GM12878 (cell line): Measurements from ENCODE around the gene ATP12A. TPM values are rescaled to one million over a fixed set of nuclear protein-coding genes. Genes with fewer than 3 reads are reported as not detected.

Experiments used
- ATAC-seq: fragments of 200-7000 bp; cut with Tn5 transposase; 3 replicates; pipeline ENCODE4 v1.9.1; 2020; ENCODE audit warnings: mild to moderate bottlenecking, moderate library complexity
- BruUV-seq: library from RNA; stranded (reverse); fragments of 400-500 nt; replicated peaks from 2 replicates; lab custom pipeline; 2021; lab: Mats Ljungman, UMichigan
- CTCF ChIA-PET: fragments of 300-600 bp; sonication (Branson Sonifier 250); formaldehyde crosslinking; extraction: SDS; loops from one replicate; lab custom pipeline; 2021; ENCODE audit warnings: inconsistent platforms; lab: Yijun Ruan, JAX
- POLR2A ChIA-PET: fragments of 350-600 bp; formaldehyde crosslinking; extraction: SDS; loops from one replicate; lab custom pipeline; 2021; ENCODE audit warnings: inconsistent platforms; lab: Charles Lee
- RAD21 ChIA-PET: fragments of 300-600 bp; sonication (Branson Sonifier 250); formaldehyde crosslinking; loops from one replicate; lab custom pipeline; 2023; ENCODE audit warnings: antibody characterized with exemption; ENCODE audit not compliant: unreplicated experiment; lab: Charles Lee
- SMC1A ChIA-PET: fragments of 300-600 bp; sonication (Branson Sonifier 250); formaldehyde crosslinking; loops from one replicate; lab custom pipeline; 2023; ENCODE audit not compliant: unreplicated experiment, uncharacterized antibody; lab: Charles Lee
- DNase-seq: peaks from one replicate; pipeline ENCODE4 v3.0.0-alpha.2; 2011; ENCODE audit warnings: low read depth, low spot score
- FAIRE-seq: peaks from 3 replicates; lab custom pipeline; 2011; peaks lifted over from hg19 to GRCh38; lab: Jason Lieb, UNC
- H2AFZ ChIP-seq: 2 replicates; pipeline ENCODE4 v1.6.0; 2011; ENCODE audit warnings: low read depth, low read length, control low read depth; ENCODE audit not compliant: control insufficient read depth
- H3K27ac ChIP-seq: 2 replicates; pipeline ENCODE4 v1.5.1; 2011; ENCODE audit warnings: control low read depth; ENCODE audit not compliant: control insufficient read depth, insufficient read depth
- H3K27me3 ChIP-seq, 2 experiments: replicated peaks in 1 of 2; 2 replicates each; pipeline versions ENCODE4 v1.6.0 to v1.6.1; 2011; ENCODE audit warnings: low read length in 1 of 2; ENCODE audit not compliant: control insufficient read depth in 2 of 2, insufficient read depth in 2 of 2
- H3K36me3 ChIP-seq, 2 experiments: 2 replicates each; pipeline ENCODE4 v1.5.1; 2011; ENCODE audit warnings: low read length in 1 of 2; ENCODE audit not compliant: control insufficient read depth in 2 of 2, insufficient read depth in 2 of 2
- H3K4me1 ChIP-seq: 2 replicates; pipeline ENCODE4 v1.6.1; 2011; ENCODE audit warnings: mild to moderate bottlenecking, low read length, moderate library complexity, mixed read lengths; ENCODE audit not compliant: control insufficient read depth, insufficient read depth
- H3K4me2 ChIP-seq: 2 replicates; pipeline ENCODE4 v1.6.0; 2011; ENCODE audit warnings: control low read depth; ENCODE audit not compliant: control insufficient read depth, insufficient read depth
- H3K4me3 ChIP-seq: fragments of 200-600 bp; sonication (generic); 2 replicates; pipeline ENCODE4 v1.5.1; 2016
- H3K79me2 ChIP-seq: 2 replicates; pipeline ENCODE4 v1.6.0; 2011; ENCODE audit warnings: low read length; ENCODE audit not compliant: control insufficient read depth, insufficient read depth
- H3K9ac ChIP-seq: 2 replicates; pipeline ENCODE4 v1.8.0; 2011; ENCODE audit warnings: low read length, control low read depth, mixed read lengths; ENCODE audit not compliant: control insufficient read depth, insufficient read depth
- H3K9me3 ChIP-seq: replicated peaks from 3 replicates; pipeline ENCODE4 v1.5.1; 2011; ENCODE audit warnings: mild to moderate bottlenecking, low read length; ENCODE audit not compliant: control insufficient read depth, insufficient read depth
- H4K20me1 ChIP-seq: 2 replicates; pipeline ENCODE4 v1.6.0; 2011; ENCODE audit not compliant: control insufficient read depth, insufficient read depth
- BRCA1 ChIP-seq: IDR thresholded peaks from 2 replicates; pipeline ENCODE4 v1.6.1; 2011; ENCODE audit warnings: low read depth, low read length, improper control_type of control experiment
- EGR1 ChIP-seq, 2 experiments: IDR thresholded peaks; 1 replicate in 1 of 2; 2 replicates in 1 of 2; pipeline ENCODE4 v1.6.1; 2011 to 2012; ENCODE audit warnings: low read depth in 2 of 2, low read length in 2 of 2, borderline replicate concordance in 1 of 2, mild to moderate bottlenecking in 1 of 2, moderate library complexity in 1 of 2
- IKZF2 ChIP-seq, 2 experiments: fragments of 450-650 bp; IDR thresholded peaks; 2 replicates each; pipeline ENCODE4 v1.6.1; 2017; ENCODE audit warnings: mild to moderate bottlenecking in 2 of 2, moderate library complexity in 2 of 2
- MXI1 ChIP-seq: fragments of 150-350 bp; IDR thresholded peaks from 2 replicates; pipeline ENCODE4 v1.6.1; 2011; ENCODE audit warnings: low read depth, mild to moderate bottlenecking, inconsistent platforms, low read length, improper control_type of control experiment
- MYB ChIP-seq: fragments of 150-350 bp; IDR thresholded peaks from 2 replicates; pipeline ENCODE4 v1.6.1; 2014; ENCODE audit warnings: mild to moderate bottlenecking, low read depth, low read length, borderline replicate concordance
- NR2C2 ChIP-seq: IDR thresholded peaks from 2 replicates; pipeline ENCODE4 v1.6.1; 2011; ENCODE audit warnings: borderline replicate concordance, low read depth; ENCODE audit not compliant: control insufficient read depth, insufficient read length
- POLR2AphosphoS2 ChIP-seq: IDR thresholded peaks from 2 replicates; pipeline ENCODE4 v1.6.1; 2011; ENCODE audit warnings: low read depth, mild to moderate bottlenecking, low read length, improper control_type of control experiment, moderate library complexity
- POU2F2 ChIP-seq: IDR thresholded peaks from 3 replicates; pipeline ENCODE4 v1.6.1; 2011; ENCODE audit warnings: low read depth, mild to moderate bottlenecking, low read length, borderline replicate concordance
- RAD51 ChIP-seq: fragments of 450-650 bp; IDR thresholded peaks from 2 replicates; pipeline ENCODE4 v1.6.1; 2016; ENCODE audit warnings: moderate library complexity, mild to moderate bottlenecking, inconsistent platforms
- RUNX3 ChIP-seq: IDR thresholded peaks from 2 replicates; pipeline ENCODE4 v1.6.1; 2012; ENCODE audit warnings: low read length, inconsistent platforms
- STAT1 ChIP-seq: fragments of 450-650 bp; conservative IDR thresholded peaks from 2 replicates; pipeline ENCODE4 v1.6.1; 2014; ENCODE audit warnings: antibody characterized with exemption, mild to moderate bottlenecking
- TCF12 ChIP-seq: IDR thresholded peaks from 2 replicates; pipeline ENCODE4 v1.6.1; 2011; ENCODE audit warnings: low read depth, mild to moderate bottlenecking, low read length
- ZNF274 ChIP-seq: IDR thresholded peaks from one replicate; pipeline ENCODE4 v1.8.0; 2011; ENCODE audit not compliant: insufficient read length, insufficient read depth
- ZSCAN29 ChIP-seq: fragments of 450-650 bp; IDR thresholded peaks from 2 replicates; pipeline ENCODE4 v1.6.1; 2017; ENCODE audit warnings: mild to moderate bottlenecking, moderate library complexity
- WGBS: methylation state at CpG from one replicate; pipeline ENCODE4 v1.1.6; 2016; ENCODE audit warnings: low lambda C conversion rate; ENCODE audit not compliant: insufficient replicate concordance, insufficient coverage; ENCODE audit errors: missing lambda C conversion rate; 5-methylcytosine and 5-hydroxymethylcytosine counted together
- in situ Hi-C: fragments of 300-500 bp; cut with MboI; formaldehyde crosslinking; loops from 9 replicates; pipeline ENCODE4 v1.14.3; 2018; ENCODE audit warnings: mixed read lengths
- intact Hi-C: fragments of 100-400 bp; cut with micrococcal nuclease; formaldehyde crosslinking; loops from one replicate; pipeline ENCODE4 v1.14.2; 2022; ENCODE audit not compliant: unreplicated experiment
- polyA plus RNA-seq, 11 experiments: library from polyadenylated mRNA; depleted of rRNA in 4 of 11; unstranded in 6 of 11; stranded (reverse) in 5 of 11; fragments of >200 nt; fragmentation: Nextera tagmentation in 4 of 11; fragmentation: Illumina TruSeq in 1 of 11; extraction: Ambion mirVana in 4 of 11; extraction: Trizol in 1 of 11; gene quantifications; 1 replicate in 1 of 11; 2 replicates in 10 of 11; pipeline versions ENCODE4 v1.2.1 to v1.2.3, GENCODE V29; 2011 to 2016; ENCODE audit warnings: inconsistent platforms in 2 of 11, missing spikeins in 2 of 11, low read depth in 1 of 11
- total RNA-seq, 4 experiments: library from RNA; depleted of rRNA in 3 of 4; stranded (reverse); fragments of >200 nt in 3 of 4; fragmentation: Illumina TruSeq in 1 of 4; extraction: Trizol in 1 of 4; gene quantifications; 2 replicates each; pipeline versions ENCODE4 v1.2.1 to v1.2.3, GENCODE V29; 2013 to 2021
- TF ChIP-seq, protein P1 (sequence below): IDR thresholded peaks from 2 replicates; pipeline ENCODE4 v1.6.1; 2011; ENCODE audit warnings: mild to moderate bottlenecking, low read depth, low read length, moderate library complexity; ENCODE audit not compliant: insufficient replicate concordance

The ATP12A gene
- total and polyA plus RNA-seq, 10 of the 15 experiments (the other 5 are each of a cell fraction or from before 2014, with no cell fraction given): 0.02 to 0.08 (median 0.04) TPM; not detected in 6

DNA sequence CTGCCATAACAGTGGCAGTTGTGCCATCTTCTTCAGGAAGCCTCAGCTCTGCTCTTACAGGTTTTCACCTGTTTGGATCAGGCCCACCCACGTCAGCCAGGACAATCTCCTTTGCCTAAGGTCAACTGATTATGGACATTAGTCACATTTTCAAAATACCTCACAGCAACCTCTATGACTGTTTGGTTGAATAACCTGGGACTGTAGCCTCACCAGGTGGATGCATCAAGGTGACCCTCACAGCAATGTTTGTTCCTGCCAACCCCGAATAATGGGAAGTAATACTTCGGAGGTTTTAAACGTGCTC lies 17.2 kb upstream of the ATP12A start:
- BruUV-seq: no TSS peak
- ATAC-seq (no peak), FAIRE-seq (no peak), DNase-seq (no peak)
- SMC1A ChIA-PET: no interaction called here
- H3K36me3 ChIP-seq: no peaks in the 10 kb centered on the region
- peaks cover 17% of the 10 kb centered on the region for H3K4me1 ChIP-seq
- CTCF ChIA-PET: no interaction called here
- in situ Hi-C loops: no loop called here
- RAD21 ChIA-PET: no interaction called here
- TF ChIP-seq MXI1: no peak
- TF ChIP-seq ZSCAN29: no peak
- no peak for TF ChIP-seq POU2F2
- TF ChIP-seq RAD51: no peak
- TF ChIP-seq, protein P1, sequence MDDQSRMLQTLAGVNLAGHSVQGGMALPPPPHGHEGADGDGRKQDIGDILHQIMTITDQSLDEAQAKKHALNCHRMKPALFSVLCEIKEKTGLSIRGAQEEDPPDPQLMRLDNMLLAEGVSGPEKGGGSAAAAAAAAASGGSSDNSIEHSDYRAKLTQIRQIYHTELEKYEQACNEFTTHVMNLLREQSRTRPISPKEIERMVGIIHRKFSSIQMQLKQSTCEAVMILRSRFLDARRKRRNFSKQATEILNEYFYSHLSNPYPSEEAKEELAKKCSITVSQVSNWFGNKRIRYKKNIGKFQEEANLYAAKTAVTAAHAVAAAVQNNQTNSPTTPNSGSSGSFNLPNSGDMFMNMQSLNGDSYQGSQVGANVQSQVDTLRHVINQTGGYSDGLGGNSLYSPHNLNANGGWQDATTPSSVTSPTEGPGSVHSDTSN: no peak
- no peak for TF ChIP-seq ZNF274
- no peak for TF ChIP-seq NR2C2
- no peak for TF ChIP-seq RUNX3
- no peak for TF ChIP-seq MYB
- TF ChIP-seq TCF12: no peak
- no peak for TF ChIP-seq STAT1
- TF ChIP-seq POLR2AphosphoS2: no peak
- TF ChIP-seq IKZF2 (IDR thresholded peaks at IDR 0.05): no peak
- no peak for TF ChIP-seq EGR1 (IDR thresholded peaks at IDR 0.05; ENCODE audit: borderline replicate concordance in 1 of 2, low read depth in 2 of 2, low read length in 2 of 2)
- no peak for TF ChIP-seq BRCA1
- H3K27ac ChIP-seq: no peak overlapping the region
- no peak overlapping the region for H2AFZ ChIP-seq
- 45% methylated on average over 4 of the region's 4 CpGs for WGBS
- no peak overlapping the region for H3K9ac ChIP-seq
- no peaks in the 10 kb centered on the region for H3K27me3 ChIP-seq
- H3K4me3 ChIP-seq: no peak overlapping the region
- POLR2A ChIA-PET: no interaction called here
- H3K4me2 ChIP-seq: no peak overlapping the region
- H3K79me2 ChIP-seq: no peaks in the 10 kb centered on the region
- intact Hi-C loops: no loop called here
- H3K9me3 ChIP-seq: no peaks in the 10 kb centered on the region
- no peaks in the 10 kb centered on the region for H4K20me1 ChIP-seq
